Stimulated activated CD4-positive, alpha-beta T cell treated with anti-CD3 and anti-CD28 coated beads, Interleukin-15, amount 100 ng/mL, for 48 hours (primary cell): ENCODE results near the gene ZFP14.

Source experiments
- DNase-seq, 2 donors: peaks; one replicate each; pipeline ENCODE4 v3.0.0-alpha.2; 2020; ENCODE audit warnings: low read depth in 2 of 2

ZFP14 gene

DNA sequence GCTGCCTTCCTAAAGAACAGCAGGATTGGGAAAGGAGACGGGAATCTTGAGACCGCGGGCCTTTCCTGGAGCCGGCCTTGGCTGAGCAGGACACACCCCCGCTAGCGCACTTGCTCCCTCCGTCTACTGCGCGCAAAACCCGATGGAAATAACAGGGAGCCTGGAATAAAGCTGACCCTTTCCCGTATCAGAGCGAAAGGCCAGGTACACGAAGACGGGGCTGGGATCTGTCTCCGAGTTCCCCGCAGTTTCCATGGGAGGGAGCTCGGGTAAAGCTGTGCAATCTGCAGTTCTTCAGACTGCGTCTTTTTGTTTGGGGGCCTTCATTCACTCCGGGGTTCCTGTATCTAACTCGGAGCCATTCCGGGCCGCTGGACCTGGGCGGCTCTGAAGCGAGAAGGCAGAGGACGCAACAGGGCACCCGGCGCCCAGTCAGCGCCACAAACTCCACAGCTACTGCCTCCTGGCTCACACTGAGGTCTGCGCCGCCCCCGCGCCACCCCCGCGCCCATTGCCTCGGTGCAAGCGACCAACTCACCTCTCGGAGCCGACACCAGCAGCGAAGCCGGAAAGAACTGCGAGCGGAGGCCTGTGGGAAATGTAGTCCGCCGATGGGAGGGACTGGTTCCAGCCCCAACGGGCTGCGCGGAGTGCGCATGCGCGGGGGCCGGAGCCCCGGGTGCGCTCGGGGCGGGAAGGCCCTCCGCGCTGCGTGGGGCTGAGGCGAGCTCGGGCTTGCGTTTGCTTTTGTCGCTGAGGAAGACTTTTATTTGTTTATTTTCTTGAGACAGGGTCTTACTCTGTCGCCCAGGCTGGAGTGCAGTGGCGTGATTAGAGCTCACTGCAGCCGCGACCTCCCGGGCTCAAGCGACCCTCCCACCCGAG is at the start of gene ZFP14:
TSS of gene ZFP14 (minus strand) at position 577 of the 885 bp plus-strand sequence. CDS start 11,309 bp downstream, outside the sequence.
- peak; percentile 90 to 94 for DNase-seq

DNA sequence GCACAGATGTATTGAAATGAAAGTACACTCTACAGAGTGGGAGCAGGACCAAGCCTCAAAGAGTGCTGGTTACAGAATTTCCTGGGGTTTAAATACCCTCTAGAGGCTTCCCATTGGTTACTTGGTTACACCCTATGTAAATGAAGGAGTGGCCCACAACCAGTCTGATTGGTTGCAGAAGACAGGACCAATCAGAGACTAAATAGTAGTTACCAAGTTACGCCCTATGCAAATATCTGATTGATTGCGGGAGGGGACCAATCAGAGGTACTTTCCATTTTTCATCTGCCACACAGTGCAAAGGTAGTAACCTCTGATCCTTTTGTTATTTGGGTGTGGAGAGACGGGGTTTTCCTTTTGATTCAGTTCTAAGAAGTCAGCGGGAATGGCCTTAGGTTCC is 44.9 kb upstream of the ZFP14 start:
- no peak for DNase-seq

DNA sequence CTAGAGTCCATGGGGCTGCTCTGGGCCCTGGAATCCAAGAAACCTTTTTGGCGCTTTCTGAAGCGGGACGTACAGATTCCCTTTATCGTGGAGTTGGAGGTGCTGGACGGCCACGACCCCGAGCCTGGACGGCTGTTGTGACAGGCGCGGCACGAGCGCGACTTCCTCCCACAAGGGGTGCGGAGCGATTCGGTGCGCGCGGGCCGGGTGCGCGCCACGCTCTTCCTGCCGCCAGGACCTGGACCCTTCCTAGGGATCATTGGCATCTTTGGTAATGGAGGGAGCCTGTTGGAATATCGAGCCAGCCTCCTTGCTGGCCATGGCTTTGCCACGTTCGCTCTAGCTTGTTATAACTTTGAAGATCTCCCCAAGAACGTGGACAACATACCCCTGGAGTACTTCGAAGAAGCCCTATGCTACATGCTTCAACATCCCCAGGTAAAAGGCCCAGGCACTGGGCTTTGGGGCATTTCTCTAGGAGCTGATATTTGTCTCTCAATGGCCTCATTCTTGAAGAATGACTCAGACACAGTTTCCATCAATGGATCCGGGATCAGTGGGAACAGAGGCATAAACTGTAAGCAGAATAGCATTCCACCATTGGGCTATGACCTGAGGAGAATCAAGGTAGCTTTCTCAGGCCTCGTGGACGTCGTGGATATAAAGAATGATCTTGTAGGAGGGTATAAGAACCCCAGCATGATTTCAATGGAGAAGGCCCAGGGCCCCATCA is 42.9 kb upstream of the ZFP14 start:
- no peak for DNase-seq

DNA sequence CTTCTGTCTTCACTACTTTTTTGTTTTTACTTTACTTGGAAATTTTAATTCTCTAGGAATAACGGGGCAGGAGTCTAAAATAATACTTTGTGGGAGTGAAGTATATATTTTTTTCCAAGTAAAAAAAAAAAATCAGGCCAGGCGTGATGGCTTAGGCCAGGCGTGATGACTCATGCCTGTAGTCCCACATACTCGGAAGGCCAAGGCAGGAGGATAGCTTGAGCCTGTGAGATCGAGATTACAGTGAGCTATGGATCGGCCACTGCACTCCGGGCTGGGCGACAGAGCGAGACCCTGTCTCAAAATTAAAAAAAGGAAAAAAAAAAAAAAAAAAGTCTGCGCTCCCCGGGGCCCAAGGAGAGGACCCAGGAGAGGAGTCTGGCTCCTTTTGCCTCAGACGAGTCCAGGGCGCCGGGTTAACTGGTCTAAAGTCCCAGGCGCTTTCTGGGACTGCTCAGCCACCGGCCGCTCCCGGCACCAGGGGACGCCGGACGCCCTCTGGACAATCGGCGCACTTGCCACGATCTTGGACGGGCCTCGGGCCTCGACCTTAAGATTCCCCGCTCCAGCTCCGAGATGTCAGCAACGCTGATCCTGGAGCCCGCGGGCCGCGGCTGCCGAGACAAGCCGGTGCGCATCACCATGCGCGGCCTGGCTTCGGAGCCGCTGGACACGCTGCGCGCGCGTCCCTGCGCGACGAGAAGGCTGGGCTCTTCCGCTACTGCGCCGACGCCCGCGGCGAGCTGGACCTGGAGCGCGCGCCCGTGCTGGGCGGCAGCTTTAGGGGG is 42.2 kb upstream of the ZFP14 start:
- DNase-seq: no peak

DNA sequence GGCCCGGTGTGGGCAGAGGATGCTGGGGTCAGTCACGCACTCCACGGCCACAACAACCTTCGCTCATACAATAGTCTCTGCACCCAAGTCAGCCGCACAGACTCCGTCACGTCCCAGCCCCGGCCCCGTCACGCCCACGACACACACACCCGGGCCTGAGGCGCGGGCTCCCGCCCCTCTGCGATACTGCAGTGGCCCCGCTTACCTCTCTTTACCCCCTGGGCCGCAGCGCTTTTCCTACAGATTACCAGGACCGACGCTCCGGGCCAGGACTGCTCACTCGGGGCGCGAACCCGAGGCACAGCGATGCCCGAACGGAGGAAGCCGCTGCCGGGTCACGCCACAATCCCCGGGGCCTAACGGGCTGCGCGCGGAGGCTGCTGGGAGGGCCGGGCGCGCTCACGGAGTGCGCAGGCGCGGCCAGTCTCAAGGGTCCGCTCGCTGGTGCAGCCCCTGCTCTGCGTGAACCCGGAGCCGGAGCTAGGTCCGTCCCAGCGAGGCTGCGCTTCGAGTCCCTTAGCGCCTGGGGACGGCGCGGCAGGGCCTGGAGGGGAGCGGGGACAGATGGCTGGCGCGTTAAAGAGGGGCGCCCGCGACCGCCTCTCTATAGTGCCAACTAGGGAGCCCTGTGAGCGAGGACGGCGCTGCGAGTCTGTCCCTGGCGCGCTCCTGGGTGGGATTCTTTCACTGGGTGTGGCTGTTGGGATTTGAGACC is 39.4 kb upstream of the ZFP14 start, which contains the start of gene ZFP82:
TSS of gene ZFP82 (minus strand) at position 358 of the 715 bp plus-strand sequence. CDS start 8,855 bp downstream, outside the sequence.
- DNase-seq: peak; percentile 57 to 70

DNA sequence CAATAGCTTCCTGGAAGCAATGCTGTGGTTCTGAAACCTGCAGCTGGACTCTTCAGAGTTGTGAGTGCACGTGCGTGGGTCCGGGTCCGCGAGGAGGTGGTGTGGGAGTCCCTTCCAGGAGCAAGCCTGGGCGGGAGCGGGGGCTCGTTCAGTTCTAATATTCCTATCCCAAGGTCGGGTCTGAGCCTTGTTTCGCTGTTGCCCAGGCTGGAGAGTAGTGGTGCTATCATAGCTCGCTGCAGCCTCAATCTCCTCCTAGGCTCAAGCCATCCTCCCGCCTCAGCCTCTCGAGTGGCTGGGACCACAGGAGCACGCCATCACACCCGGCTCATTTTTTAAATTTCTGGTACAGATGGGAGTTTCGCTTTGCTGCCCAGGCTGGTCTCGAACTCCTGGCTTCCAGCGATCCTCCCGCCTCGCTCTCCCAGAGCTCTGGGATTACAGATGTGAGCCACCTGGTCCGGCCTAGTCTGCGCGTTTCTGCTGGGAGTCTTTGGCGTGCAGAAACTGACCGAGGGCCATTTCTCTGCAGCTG is 38.8 kb upstream of the ZFP14 start:
- no peak for DNase-seq

DNA sequence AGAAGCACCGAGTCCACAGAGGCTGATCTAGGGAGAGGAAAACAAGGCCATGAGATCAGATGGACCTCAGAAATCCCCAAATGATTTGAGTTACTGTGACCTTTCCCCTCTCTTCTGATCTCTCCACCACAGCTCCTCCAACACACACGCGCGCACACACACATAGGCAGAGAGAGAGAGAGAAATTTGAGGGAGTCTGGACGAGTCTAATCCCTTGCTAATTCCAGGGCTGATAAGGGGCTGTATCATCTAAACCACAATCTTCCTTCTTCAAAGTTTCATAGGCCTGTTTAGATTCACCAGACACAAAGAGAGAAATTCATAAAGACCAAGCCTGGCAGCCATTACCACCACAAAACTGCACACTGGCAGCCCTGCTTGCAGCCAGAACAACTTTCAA is 30.8 kb upstream of the ZFP14 start:
- no peak for DNase-seq

DNA sequence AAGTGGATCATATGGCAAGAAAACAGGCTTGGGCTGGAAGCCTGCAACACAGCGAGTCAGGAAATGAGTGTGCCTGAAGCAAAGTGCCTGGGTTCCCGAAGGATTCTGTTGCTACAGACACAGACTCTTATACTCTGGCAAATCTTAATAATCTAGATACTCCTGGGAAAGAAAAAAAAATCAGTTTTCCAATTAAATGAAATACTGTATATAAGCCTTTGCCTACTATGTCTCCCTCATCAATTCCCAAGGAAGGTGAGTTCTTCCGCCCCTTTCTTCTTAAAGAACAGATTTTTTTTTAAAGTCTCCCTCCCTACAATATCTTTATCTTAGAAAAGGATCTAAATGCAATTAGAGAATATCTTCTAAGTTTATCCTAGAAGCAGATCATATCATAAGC is 29.1 kb upstream of the ZFP14 start:
- no peak for DNase-seq

DNA sequence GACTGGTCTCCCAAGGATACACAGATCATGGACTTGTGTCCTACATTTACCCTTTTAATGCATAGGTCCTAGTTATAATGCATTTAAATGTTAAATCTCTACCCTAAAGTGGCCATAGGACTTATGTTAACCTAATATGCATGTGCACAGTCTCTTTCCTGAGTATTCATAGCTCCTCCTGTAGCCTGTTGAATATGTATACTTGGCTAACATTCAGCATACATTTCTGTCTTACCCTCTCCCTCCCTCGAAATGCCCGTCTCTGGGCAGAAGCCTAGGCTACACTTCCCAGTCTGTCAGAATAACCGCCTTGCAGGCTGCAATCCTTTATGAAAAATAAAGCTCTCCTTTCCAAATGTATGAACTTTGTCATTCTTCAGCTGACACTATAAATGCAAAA is 25.5 kb upstream of the ZFP14 start:
- DNase-seq: no peak

DNA sequence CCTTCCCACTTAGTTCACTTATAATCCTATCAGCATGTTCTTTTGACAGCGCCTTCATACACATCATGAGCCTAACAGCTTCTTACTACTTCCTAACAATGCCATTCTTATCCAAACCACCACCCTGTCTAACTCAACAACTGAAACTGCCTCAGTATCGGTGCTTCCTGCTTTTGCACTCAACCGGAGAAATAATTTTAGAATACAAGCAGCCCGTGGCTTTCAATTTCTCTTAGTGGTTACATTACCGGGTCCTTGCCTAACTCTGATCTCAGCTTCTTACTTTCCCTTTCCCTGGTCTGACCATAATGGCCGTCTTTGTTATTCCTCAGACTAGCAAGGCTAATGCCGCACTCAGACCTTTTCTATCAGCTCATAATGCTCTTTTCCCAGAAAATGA is 22.5 kb upstream of the ZFP14 start:
- no peak for DNase-seq

DNA sequence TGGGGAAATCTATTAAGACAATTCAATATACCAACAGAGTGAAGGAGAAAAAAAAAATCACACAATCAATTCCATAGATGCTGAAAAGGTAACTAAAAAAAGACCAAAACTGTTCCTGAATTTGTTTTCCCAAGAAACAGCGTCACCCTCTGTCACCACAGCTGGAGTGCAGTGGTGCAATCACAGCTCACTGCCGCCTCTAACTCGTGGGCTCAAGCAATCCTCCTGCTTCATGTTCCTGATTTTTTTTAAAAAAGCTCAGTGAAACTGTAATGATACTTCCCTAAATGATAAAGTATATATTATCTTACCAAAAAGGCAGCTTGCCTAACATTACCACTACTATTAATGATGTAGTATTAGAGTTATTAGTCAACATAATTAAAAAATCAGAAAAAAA is 19.6 kb upstream of the ZFP14 start:
- no peak for DNase-seq

DNA sequence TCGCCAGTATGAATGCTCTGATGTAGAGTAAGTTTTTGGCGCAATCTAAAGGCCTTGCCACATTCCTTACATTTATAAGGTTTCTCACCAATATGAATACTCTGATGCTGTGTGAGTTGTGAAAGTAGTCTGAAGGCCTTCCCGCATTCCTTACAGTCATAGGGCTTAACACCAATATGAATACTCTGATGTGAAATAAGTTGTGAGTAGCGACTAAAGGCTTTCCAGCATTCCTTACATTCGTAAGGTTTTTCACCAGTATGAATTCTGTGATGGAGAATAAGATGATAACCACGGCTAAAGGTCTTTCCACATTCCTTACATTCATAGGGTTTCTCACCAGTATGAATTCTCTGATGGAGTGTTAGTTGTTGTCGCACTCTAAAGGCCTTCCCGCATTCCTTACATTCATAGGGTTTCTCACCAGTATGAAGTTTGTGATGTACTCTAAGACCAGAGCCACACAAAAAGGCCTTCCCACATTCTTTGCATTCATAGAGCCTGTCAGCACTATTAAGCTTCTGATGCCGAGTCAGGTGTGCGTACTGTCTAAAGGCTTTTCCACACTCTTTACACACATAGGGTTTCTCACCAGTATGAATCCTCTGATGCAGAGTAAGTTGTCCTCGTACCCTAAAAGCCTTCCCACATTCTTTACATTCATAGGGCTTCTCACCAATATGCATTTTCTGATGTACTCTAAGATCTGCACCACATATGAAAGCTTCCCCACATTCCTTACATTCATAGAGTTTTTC is 14.1 kb upstream of the ZFP14 start:
- DNase-seq: no peak

DNA sequence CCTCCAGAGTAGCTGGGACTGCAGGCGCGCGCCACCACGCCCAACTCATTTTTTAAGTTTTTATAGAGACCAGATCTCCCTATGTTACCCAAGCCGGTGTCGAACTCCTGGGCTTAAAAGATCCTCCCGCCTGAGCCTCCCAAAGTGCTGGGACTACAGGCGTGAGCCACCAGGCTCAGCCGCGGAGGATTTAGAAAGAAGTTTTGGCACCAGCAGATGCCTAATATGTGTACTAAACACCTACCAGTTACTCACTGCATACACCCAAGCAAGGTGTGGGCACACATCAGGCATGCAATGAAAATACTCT is 464 bp upstream of the ZFP14 start:
- DNase-seq: no peak

DNA sequence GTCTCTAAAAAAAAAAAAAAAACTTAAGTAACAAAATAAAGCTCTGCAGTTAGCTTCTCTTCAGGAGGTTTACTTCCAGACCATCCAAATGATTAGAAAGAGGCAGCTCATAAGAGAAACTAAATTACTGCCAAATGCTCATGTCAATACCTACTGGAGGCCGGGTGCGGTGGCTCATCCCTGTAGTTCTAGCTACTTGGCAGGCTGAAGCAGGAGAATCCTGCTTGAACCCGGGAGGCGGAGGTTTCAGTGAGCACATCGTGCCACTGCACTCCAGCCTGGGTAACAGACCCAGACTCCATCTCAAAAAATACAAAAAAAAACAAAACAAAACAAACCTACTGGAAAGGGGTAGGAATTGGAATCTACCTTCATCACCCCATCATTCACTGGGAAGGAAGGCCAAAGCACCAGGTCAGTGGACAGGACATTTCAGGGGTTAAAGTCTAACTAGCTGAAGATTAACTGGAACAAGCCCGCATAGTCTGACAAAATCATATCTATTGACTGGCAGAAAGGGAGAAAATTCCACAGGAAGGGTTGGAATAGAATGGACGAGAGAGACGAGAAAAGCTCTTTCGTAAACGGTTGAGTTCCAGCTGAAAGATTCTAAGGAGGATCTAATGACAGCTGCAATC is 1.3 kb downstream of the ZFP14 start:
- no peak for DNase-seq

DNA sequence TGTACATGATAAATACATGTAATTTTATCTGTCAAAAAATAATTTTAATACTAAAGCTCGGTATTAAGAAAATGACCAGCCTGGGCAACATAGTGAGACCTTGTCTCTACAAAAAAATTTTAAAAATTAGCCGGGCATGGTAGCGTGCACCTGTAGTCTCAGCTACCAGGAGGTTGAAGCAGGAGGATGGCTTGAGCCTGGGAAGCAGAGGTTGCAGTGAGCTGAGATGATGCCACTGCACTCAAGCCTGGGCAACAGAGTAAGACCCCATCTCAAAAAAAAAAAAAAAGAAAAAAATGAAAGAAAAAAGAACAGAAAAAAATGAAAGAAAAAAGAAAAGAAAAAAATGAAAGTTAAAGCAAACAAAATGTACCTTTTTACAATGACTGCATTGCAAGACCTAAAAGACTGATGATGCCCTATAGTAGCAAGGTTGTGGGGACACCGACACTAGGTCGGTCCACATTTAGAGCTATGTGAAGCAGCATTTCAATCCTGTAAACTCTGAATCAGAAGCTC is 5.3 kb downstream of the ZFP14 start:
- no peak for DNase-seq

DNA sequence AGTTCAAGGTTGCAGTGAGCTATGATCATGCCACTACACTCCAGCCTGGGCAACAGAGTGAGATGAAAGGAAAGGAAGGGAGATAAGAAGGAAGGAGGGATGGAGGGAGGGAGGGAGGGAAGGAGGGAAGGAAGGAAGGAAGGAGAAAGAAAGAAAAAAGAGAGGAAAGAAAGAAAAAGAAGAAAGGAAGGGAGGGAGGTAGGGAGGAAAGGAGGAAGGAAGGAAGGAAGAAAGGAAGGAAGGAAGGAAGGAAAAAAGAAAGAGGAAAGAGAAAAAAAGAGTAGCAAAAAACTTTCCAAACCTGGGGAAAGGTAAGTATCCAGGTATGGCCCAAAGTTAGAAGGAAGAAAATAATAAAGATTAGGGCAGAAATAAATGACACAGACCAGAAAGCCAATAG is 7.1 kb downstream of the ZFP14 start:
- no peak for DNase-seq

DNA sequence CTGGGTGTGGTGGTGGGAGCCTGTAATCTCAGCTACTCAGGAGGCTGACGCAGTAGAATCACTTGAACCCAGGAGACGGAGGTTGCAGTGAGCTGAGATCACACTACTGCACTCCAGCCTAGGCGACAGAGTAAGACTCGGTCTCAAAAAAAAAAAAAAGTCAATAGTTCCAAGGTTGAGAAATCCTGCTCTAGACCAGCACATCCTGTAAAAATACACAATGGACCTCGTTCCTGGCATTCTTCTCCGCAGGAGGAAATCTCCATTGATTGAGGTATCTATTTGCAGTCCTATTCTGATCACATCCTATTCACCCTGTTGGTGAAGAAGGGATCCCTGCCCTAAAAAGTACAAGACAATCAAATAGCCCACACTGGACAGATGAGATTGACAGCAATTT is 15.2 kb downstream of the ZFP14 start:
- no peak for DNase-seq

DNA sequence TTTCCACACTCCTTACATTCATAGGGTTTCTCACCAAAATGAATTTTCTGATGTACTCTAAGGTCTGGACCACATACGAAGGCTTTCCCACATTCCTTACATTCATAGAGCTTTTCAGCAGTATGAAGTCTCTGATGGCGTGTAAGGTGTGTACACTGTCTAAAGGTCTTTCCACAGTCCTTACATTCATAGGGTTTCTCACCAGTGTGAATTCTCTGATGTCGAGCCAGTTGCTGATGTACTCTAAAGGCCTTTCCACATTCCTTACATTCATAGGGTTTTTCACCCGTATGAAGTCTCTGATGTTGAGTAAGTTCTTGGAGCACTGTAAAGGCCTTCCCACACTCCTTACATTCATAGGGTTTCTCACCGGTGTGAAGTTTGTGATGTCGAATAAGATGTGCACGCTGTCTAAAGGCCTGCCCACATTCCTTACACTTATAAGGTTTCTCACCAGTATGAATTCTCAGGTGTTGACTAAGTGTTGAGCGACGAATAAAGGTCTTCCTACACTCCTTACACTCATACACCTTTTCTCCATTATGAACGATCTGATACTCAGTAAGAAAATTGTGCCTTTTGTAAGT is 38.1 kb downstream of the ZFP14 start:
- no peak for DNase-seq
